Peyer's patch (tissue), 4 donors: ENCODE results near the gene TCF12. TPM values are rescaled to one million over a fixed set of nuclear protein-coding genes. Genes with fewer than 3 reads are reported as not detected.

Experiments
- DNase-seq, 3 donors: peaks; one replicate each; pipeline ENCODE4 v3.0.0-alpha.2; 2017 to 2019
- H3K27ac ChIP-seq, 4 donors: fragments of 200-600 bp; sonication (generic); one replicate each; pipeline ENCODE4 v1.5.1; 2016 to 2019
- H3K27me3 ChIP-seq, 2 donors: fragments of 200-600 bp; sonication (generic); one replicate each; pipeline ENCODE4 v1.5.1; 2019
- H3K36me3 ChIP-seq, 3 donors: fragments of 200-600 bp; sonication (generic); one replicate each; pipeline ENCODE4 v1.5.1; 2016 to 2019
- H3K4me1 ChIP-seq, 4 donors: fragments of 200-600 bp; sonication (generic); one replicate each; pipeline ENCODE4 v1.5.1; 2016 to 2019
- H3K4me3 ChIP-seq, 4 donors: fragments of 200-600 bp; sonication (generic); 1 replicate in 3 of 4; 2 replicates in 1 of 4; pipeline ENCODE4 v1.5.1; 2016 to 2019; ENCODE audit warnings: mild to moderate bottlenecking in 1 of 4
- H3K9me3 ChIP-seq, 4 donors: fragments of 200-600 bp; sonication (generic); one replicate each; pipeline ENCODE4 v1.5.1; 2016 to 2019; ENCODE audit warnings: mild to moderate bottlenecking in 1 of 4
- CTCF ChIP-seq, 6 experiments: fragments of 450-650 bp in 4 of 6; fragments of 200-600 bp in 2 of 6; sonication (generic) in 1 of 6; IDR thresholded peaks; one replicate each; pipeline ENCODE4 v1.5.1; 2017 to 2019; ENCODE audit warnings: antibody characterized with exemption in 6 of 6, mild to moderate bottlenecking in 3 of 6, moderate library complexity in 1 of 6
- POLR2A ChIP-seq, 2 donors: fragments of 450-650 bp; IDR thresholded peaks; one replicate each; pipeline ENCODE4 v1.5.1; 2017; ENCODE audit warnings: antibody characterized with exemption in 2 of 2, mild to moderate bottlenecking in 2 of 2, moderate library complexity in 2 of 2
- total RNA-seq, 4 donors: library from RNA; depleted of rRNA; stranded (reverse); fragments of >200 nt; gene quantifications; one replicate each; pipeline ENCODE4 v1.1.0, GENCODE V29; 2016

Gene TCF12
- total RNA-seq, 4 donors from 2014 or later: 98.4 to 815 (median 215) TPM

GRCh38 chr15:57118013-57118799 lies 199.8 kb downstream of the TCF12 start:
- peaks cover 0 to 46% (median 0%) of the 10 kb centered on the region in 4 donors for H3K4me1 ChIP-seq
- DNase-seq: no peak
- no peak overlapping the region for H3K4me3 ChIP-seq
- H3K27me3 ChIP-seq: no peaks in the 10 kb centered on the region
- H3K9me3 ChIP-seq: no peaks in the 10 kb centered on the region
- no peaks in the 10 kb centered on the region for H3K36me3 ChIP-seq
- TF ChIP-seq POLR2A (IDR thresholded peaks at IDR 0.05) (no peak), CTCF (IDR thresholded peaks at IDR 0.05) (no peak)
- no peak overlapping the region for H3K27ac ChIP-seq

GRCh38 chr15:57122080-57122840 lies 203.8 kb downstream of the TCF12 start:
- Histone ChIP-seq H3K4me3 (no peak overlapping the region), H3K27ac (no peak overlapping the region)
- TF ChIP-seq CTCF (IDR thresholded peaks at IDR 0.05) (no peak), POLR2A (IDR thresholded peaks at IDR 0.05) (no peak)

GRCh38 chr15:57124036-57124435 lies 205.6 kb downstream of the TCF12 start:
- Histone ChIP-seq H3K27me3 (no peaks in the 10 kb centered on the region), H3K27ac (no peak overlapping the region), H3K9me3 (no peaks in the 10 kb centered on the region), H3K4me3 (no peak overlapping the region), H3K36me3 (no peaks in the 10 kb centered on the region), H3K4me1 (peaks cover 0 to 12% (median 0%) of the 10 kb centered on the region in 4 donors)
- TF ChIP-seq POLR2A (IDR thresholded peaks at IDR 0.05) (no peak), CTCF (IDR thresholded peaks at IDR 0.05) (no peak)
- no peak for DNase-seq

More at GRCh38 chr15:57122080-57122840, 203.8 kb downstream of the TCF12 start:
- no peaks in the 10 kb centered on the region for H3K36me3 ChIP-seq
- H3K4me1 ChIP-seq: peaks cover 0 to 20% (median 0%) of the 10 kb centered on the region in 4 donors
- DNase-seq: no peak
- no peaks in the 10 kb centered on the region for H3K9me3 ChIP-seq
- H3K27me3 ChIP-seq: no peaks in the 10 kb centered on the region

- no peak for DNase-seq
Observed at GRCh38 chr15:57129064-57129463, 210.6 kb downstream of the TCF12 start.

GRCh38 chr15:57130956-57131355 lies 212.5 kb downstream of the TCF12 start:
- H3K27ac ChIP-seq: no peak overlapping the region
- no peaks in the 10 kb centered on the region for H3K27me3 ChIP-seq
- H3K9me3 ChIP-seq: no peaks in the 10 kb centered on the region
- H3K36me3 ChIP-seq: no peaks in the 10 kb centered on the region
- H3K4me3 ChIP-seq: no peak overlapping the region
- no peaks in the 10 kb centered on the region for H3K4me1 ChIP-seq
- DNase-seq: no peak
- no peak for TF ChIP-seq POLR2A (IDR thresholded peaks at IDR 0.05)
- TF ChIP-seq CTCF (IDR thresholded peaks at IDR 0.05): no peak

More at GRCh38 chr15:57129064-57129463, 210.6 kb downstream of the TCF12 start:
- H3K4me1 ChIP-seq: no peaks in the 10 kb centered on the region
- no peak overlapping the region for H3K4me3 ChIP-seq
- no peaks in the 10 kb centered on the region for H3K27me3 ChIP-seq
- no peaks in the 10 kb centered on the region for H3K9me3 ChIP-seq
- TF ChIP-seq CTCF (IDR thresholded peaks at IDR 0.05) (no peak), POLR2A (IDR thresholded peaks at IDR 0.05) (no peak)
- H3K27ac ChIP-seq: no peak overlapping the region
- no peaks in the 10 kb centered on the region for H3K36me3 ChIP-seq
